Islet of Langerhans (tissue), 1 donor: ENCODE measurements around the gene MAP2K5.

Experiments used
- FAIRE-seq: peaks from one replicate; lab custom pipeline; 2011; peaks lifted over from hg19 to GRCh38; lab: Jason Lieb, UNC

MAP2K5 gene

DNA sequence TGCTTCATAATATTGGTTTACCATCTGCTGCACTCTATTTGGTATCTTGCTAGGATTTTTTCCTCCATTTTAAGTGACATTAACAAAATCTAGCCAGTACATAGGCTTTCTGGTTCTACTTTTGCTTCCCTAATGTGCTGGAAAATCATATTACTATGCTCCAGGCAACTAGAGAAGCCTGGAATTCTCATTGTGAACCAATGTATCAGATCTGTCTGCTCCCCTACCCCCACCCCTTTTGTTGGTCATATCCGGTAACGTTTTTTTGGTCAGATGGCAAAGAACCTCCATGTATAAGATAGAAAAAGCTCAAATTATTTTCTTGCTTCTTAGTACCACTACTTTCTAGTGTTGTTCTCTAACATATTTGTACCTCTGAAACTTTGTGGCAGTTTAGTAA is 17.1 kb downstream of the MAP2K5 start:
- FAIRE-seq: no peak

DNA sequence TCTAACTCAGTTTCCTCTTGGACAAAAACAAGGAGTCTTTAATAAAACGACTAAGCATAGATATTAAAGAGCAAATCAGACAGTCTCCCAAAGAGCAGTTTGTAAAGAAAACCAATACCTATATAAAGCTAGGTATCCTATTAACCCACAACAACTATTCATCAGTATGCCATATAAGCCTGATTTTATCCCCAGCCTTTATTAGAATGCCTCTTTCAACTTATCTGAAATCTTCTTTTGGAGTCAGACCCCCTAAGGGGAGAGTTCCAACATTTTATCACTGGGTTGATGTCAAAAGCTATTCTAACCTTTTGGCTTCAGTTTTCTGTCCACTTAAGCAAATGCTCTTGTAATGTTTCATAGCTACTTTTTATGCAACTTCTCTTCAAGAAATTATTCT is 17.8 kb downstream of the MAP2K5 start:
- no peak for FAIRE-seq

DNA sequence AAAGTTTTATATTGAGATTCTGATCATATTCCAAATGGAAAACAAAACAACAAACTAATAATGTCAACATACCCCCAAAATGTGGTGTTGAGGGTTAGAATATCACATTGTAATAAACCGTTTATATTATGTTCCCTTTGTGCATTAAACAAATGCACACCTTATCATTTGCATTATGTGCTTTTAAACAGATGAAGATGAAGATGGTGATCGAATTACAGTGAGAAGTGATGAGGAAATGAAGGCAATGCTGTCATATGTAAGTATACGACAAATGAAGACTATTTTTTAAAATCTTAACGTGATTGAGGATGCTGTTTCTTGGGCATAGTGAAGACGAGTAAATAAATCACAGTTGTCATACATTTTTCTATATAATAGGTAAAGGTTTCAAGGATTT is 20.6 kb downstream of the MAP2K5 start:
- no peak for FAIRE-seq

DNA sequence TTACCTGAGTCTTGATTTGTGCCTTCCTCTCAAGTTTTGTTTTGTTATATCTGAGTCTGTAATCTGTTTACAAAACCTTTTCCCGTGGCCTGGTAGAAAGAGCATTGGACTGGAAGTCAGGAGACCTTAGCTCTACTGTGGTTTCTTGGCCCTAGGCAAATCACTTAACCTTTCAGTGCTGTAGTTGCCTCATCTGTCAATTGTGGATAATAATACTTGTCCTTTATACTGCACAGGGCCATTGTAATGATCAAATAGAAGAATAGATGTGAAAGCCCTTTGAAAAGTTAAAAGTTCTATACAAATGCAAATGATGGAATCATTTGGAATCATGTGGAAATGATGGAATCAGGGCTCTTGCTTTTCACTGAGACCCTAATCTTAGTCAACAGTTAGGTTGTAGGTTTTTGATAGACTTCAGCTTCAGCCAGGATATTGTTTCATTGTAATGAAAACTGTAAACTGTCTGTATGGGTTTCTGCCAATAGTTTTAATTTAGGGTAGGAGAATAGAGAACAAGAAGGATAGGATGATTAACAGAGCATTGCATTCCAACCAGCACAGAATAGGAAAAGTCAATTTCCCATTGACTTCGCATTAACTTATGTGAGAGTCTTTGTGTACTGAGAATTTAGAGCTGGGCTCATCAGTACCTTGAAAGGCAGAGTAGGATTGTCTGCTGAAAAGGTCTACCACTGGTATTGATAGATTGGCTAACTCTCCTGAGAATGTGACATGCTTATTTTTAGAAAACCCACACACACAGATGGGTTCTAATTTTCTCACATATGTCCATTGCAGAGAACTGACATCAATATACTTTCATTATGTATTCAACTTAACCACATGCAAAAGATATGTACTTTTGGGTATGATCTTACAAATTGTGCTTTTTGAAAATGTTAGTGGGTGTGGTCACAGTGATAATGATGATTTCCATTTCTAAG is 21.8 kb downstream of the MAP2K5 start:
- no peak for FAIRE-seq

DNA sequence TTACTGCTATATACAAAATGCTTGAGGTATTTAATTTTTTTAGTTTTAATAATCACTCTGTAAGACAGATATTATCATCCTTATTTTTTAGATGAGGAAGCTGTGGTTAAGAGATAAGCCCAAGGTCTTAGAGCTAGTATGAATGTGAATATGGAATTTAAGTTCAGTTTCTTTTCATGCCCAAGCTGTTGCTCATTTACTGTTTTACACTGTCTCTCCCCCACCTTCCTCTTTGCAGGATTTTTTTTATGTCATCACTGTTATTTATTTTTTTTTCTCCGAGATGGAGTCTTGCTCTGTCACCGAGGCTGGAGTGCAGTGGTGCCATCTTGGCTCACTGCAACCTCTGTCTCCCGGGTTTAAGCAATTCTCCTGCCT is 22.5 kb downstream of the MAP2K5 start:
- no peak for FAIRE-seq

DNA sequence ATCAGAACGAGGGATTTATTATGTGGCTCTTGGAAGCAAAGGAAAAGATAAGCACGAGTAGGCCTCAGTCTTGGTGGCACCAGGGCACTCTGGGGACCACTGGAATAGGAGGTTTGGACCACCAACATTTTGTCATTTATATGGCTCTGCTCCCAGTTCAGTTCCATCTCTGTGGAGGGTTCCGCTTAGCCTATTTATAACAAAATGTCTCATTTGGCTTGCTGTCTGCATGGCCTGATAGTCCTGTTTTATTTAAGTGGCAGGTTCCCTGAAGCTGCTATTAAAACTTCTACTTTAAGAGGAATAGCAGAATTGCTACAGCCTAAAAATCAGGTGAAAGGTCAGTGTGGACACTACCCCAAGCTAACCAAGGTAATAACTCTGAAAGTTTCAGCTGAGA is 27.2 kb downstream of the MAP2K5 start:
- FAIRE-seq: no peak

DNA sequence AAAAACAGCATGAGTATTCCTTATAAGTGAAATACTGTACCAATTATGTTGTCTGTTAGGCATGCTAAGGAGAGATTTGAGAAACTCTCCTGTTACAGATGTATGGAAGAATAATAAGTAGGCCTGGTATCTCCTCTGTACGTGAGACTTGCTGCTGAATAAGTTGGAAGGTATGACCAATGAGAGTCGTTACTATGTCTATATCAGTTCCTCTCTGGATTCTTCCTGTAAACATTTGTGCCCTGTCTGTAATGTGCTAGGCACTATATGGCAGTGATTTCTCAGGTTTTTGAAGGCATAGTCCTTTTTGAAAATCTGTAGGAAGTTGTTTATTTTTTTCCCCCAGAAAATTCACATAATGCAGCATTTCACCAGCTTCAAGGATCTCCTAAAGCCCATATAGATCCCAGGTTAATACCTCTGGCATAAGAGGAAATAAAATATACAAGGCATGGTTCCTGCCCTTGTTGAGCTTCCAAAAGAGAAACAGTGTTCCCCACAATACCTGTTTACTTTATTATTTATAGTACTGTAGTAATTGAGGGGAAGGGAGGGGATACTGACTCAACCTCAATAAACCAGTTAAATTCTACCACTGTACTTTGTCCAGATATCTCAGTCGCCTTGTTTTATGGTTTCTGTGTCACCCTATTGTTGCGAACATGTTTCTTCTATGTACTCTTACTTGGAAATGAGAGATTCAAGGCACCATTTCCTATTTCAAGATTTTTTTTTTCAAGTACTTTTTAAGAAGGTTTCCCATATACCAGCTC is 28.6 kb downstream of the MAP2K5 start:
- no peak for FAIRE-seq

DNA sequence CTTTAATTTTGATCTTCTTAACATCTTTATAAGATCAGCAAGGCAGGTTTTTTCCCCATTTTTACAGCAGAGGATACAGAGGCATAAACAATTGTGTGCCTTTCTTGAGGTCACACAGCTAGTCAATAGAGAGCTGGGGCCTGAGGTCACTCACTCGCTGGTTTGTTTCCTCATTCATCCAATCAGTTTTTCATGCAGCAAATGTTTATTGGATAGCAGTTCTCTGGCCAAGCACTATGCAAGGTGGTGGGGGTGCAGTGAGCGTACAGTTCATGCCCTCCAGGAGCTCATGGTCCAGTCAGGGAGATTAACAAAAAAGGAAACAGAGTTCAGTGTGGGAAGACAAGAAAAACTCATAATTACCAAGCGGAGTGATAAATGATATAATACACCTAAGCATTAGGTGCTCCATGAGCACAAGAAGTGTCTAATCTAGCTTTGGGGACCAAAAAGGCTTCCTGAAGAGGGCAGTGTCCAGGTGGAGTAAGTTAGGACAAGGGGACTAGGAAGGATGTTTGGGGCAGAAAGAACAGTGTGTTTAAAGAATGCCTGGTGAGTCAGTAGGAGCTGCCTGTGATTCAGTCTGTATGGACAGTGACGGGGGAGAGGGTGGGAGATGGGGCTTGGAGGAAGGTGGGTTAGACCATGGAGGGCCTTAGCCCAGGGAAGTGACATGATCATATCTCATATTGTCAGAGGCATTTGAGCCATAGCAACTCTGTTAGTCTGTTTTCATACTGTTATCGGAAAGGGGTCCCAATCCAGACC is 29.3 kb downstream of the MAP2K5 start:
- no peak for FAIRE-seq

DNA sequence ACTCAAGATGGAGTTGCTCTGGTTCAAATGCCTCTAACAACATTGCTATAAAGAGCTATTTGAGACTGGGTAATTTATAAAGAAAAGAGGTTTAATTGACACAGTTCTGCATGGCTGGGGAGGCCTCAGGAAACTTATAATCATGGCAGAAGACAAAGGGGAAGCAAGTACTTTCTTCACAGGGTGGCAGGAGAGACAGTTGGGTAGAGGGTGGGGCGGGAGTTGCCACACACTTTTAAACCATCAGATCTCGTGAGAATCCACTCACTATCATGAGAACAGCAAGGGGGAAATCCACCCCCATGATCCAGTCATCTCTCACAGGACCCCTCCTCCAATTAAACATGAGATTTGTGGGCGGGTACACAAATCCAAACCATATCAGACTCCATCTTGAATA is 30.7 kb downstream of the MAP2K5 start:
- FAIRE-seq: no peak

DNA sequence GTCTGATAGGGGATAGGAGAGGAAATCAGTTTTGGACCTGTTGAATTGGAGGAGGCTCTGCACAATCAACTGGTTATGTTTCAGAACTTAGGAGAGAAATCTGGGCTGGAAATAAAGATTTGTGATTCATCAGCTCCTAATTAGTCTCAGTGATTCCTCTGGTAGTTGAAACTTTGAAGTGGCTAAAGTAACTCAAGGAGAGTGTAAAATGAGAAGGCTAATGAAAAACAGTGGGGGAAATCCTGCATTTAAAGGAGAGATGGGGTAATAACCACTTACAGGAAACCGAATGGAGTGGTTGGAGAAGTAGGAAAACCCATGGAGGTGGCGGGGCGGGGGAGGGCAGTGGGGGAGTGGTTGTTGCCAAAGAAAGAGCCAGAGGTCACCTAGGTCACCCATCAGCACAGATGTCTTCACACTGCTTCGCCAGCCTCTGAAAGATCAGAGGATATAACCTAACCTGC is 32.6 kb downstream of the MAP2K5 start:
- no peak for FAIRE-seq

DNA sequence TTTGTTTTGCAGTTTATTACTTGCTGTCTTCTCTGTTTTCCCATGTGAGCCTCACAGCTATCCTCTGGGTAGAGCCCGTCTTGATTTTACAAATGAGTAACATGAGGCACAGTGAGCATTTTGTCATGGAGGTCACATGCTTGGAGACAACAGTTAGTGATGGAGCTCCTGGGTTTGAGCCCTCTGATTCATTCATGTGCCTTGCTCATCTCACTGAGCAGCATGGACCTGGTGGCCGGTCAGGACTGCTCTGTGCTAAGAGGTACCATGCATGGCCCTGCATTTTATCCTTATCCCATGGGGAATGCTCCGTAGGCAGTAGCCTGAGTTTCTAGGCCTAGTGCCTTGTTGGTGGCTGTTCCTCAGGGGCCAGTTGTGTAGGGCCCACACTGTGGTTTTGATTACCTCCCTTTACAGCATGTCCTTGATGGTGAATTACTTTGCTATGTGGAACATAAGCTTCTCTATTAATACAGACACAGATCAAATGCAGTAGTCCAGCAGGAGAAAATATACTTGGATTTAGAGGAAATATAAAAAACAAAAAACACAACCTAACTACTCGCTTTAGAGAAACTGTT is 35.6 kb downstream of the MAP2K5 start:
- FAIRE-seq: no peak

DNA sequence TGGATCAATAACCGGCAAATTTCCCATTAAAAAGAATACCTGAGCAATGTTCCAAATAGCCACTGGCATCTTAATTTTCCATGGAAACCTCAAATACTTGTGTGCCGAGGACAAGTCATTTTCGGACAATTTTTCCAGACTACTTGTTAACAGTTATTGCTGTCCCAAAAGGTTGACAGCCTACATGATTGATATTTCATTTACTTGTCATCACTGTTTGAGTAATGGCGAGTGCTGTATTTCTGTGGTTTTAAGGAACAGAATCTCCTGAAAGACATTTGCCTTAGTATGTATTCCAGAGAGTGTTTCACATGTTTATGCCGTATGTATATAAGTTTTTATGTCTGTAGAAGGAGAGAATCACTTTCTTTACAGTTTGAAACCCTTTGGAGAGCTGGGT is 36.7 kb downstream of the MAP2K5 start:
- no peak for FAIRE-seq

DNA sequence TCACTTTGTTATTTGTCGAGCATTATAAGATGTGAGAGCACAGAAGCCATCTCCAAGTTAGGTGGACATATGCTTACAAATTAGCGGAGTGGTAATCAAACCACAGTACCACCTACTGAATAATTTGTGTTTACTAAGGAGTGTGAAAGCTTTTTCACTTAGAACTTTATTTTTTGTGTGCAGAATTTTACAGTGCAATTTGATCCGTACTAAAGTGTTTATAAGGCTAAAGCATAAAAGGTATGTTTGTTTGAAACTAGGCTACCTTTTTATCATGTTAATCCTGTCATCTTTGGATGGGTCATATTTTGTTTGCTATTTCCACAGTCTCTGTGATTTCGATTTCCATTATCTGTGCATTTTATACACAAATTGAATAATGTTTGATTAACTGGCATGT is 37.5 kb downstream of the MAP2K5 start:
- FAIRE-seq: no peak

DNA sequence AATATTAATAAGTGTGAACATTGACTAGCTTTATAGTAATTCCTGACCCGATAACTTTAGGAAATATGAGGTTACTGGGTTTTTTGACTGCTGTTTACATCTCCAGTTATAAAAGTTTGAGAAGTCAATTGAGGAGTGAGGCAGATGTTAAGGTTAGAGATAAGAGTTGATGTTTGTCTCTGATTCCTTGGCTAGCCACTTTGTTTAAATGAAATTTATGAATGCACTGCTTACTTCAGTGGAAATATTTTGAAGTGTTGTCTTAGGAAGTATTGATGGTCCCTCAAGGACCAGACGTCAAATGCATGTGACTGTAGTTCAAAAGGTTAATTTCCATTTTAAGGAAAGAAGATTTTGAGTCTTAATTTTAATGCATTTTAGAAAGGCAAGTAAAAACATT is 41.7 kb downstream of the MAP2K5 start:
- no peak for FAIRE-seq

DNA sequence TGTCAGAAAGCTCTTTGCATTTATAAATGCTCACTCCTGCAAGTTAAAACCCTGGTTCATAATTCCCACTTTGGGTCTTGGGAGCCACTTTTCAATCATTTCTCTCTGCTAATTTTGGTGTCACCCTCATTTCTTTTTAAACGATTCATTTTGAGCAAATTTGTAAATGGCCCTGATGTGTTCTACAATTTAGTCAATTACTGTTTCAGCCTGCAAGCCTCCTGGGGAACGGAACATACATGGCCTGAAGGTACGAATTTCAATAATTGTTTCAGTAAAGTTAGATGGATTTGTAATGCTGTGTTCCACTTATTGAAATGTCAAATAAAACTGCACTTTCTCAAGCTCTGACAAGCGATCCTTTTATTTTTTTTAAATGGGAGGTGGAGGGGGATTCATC is 43.2 kb downstream of the MAP2K5 start:
- no peak for FAIRE-seq

DNA sequence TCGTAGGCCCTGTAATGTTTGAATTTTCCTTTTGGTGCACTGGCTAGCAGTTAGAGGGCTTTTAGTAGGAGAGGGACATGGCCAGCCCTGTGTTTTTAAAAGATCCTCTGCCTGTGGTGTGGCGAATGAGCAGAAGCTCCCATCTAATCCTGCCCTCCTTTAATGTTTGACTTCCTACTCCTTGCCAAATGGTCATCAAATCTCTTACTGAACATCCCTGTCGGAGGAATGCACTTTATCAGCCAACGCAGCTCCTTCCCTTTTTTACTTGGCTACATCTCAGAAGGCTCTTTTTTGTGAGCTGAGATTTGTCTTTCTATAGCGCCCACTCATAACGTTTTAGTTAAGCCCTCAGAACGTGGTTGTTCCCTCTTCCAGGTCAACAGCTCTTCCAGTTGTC is 44.8 kb downstream of the MAP2K5 start:
- FAIRE-seq: no peak

DNA sequence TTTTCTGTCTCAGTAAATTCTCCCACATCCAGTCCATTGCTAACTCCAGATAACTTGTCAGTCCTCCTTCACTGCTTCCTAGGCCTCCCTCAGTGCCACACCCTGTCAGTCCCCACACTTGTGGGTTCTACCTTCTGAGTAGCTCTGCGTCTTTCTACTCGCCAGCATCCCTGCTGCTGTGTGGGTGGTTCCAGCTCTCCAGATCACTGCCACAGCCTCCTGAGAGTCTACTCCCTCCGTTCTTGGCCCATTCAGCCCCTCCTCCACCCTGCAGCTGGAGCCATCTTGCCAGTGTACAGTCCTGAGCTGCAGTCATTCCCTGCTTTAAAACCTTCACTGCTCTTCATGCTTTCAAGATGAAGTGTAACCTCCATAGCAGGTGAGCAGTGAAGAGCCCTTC is 45.3 kb downstream of the MAP2K5 start:
- no peak for FAIRE-seq

DNA sequence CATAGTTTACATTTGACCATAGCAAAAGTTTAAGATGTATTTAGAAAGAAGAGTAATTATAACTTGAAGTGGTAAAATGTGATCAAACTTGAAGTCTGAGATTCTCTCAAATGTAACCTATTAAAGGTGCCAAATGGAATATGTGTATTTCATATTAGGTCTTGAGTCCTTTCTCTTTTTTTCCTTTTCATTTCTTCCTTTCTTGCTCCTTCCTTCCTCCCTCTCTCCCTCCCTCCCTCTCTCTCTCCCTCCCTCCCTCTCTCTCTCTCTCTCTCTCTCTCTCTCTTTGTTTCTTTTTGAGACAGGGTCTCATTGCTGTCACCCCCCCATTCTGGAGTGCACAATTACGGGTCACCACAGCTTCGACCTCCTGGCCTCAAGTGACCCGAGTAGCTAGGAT is 47.7 kb downstream of the MAP2K5 start:
- no peak for FAIRE-seq

DNA sequence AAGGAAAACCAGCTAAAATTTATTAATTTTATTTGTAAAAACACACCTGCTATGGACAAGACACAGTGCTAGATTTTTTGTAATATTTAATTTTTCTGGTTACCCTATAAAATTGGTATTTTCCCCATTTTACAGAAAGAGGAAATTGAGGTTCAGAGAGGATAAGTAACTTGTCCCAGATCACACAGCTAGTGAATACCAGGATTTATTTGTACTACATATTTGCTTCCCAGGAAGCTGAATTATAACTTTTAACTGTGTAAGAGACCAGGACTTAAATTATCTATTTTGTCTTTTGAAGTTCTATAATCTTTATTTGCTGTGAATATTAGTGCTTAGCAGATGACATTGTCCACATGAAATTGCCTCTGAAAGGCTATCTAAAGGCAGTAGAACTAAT is 49.7 kb downstream of the MAP2K5 start:
- no peak for FAIRE-seq

DNA sequence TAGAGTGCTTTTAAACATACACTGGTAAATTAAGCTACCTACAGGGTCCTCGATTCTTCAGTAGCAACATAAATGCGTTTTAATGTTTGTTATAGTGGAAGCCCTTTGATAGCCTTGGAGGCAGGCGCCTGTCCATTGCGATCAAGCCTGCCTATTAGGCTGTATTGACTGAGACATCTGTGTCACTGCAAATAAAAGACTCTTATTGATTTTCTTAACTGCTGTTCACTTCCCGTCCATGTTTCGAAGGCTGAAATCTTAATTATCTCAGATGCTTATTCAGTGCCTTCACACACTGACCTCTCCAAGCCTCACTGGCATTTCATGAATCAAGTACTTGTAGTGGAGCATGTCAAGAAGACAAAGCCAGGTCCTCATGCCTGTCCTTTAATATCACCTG is 51.1 kb downstream of the MAP2K5 start:
- no peak for FAIRE-seq

DNA sequence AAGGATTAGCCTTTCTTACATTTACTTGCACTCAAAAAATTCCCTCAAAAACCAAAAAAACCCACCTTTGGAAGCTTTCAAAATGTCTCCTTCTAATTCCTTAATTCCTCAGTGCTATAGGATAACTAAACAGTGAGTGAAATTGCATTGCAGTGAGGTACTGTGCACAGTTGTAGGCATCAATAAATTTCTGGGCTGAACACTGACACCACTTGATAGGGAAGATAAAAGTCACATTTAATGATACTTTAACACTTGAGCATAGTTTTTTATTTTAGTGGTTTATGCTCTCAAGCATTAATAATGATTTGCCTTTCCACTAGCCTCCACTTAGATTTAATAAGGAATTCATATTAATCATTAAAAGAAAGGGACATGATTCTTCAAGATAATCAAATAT is 52.3 kb downstream of the MAP2K5 start:
- FAIRE-seq: no peak

DNA sequence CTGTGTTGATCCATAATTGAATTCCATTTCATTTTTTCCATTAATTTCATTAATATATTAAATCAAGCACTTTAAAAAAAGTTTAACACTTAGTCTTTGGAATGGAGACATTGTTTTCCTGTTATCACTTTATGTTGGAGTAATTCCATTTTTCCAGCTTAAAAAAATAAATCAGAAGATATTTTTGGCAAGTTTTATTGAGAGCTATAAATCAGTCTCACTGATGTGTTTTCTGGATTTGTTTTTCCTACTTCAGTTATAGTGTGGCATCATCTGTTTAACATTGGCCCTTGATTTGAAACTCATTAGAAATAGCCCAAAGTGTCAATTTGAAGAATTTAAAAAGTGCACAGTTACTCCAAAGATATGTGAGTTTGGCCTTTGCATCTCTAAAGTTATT is 53.1 kb downstream of the MAP2K5 start:
- FAIRE-seq: peak; percentile 38
